Mesendoderm (in vitro differentiated cells): ENCODE data around the gene POLR1A.

Experiments used
- DNase-seq: peaks from one replicate; pipeline ENCODE4 v3.0.0; 2013
- H2AK5ac ChIP-seq: 2 replicates; pipeline ENCODE4 v1.6.1; 2013; ENCODE audit warnings: low read length, inconsistent platforms
- H2BK120ac ChIP-seq: 2 replicates; pipeline ENCODE4 v1.6.1; 2013; ENCODE audit warnings: low read depth, mild to moderate bottlenecking, low read length, moderate library complexity, mixed read lengths
- H2BK15ac ChIP-seq: replicated peaks from 2 replicates; pipeline ENCODE4 v1.6.1; 2013; ENCODE audit warnings: low read depth, mild to moderate bottlenecking, moderate library complexity
- H2BK5ac ChIP-seq: 2 replicates; pipeline ENCODE4 v1.6.1; 2013; ENCODE audit warnings: low read length, inconsistent platforms
- H3K18ac ChIP-seq: 2 replicates; pipeline ENCODE4 v1.6.1; 2013; ENCODE audit warnings: mild to moderate bottlenecking, low read length, mixed read lengths
- H3K23ac ChIP-seq: one replicate; pipeline ENCODE4 v1.6.1; 2013; ENCODE audit warnings: low read length
- H3K27ac ChIP-seq: 2 replicates; pipeline ENCODE4 v1.5.1; 2013; ENCODE audit warnings: low read depth, mild to moderate bottlenecking, inconsistent platforms, low read length, moderate library complexity
- H3K27me3 ChIP-seq: 2 replicates; pipeline ENCODE4 v1.6.1; 2013; ENCODE audit warnings: low read length, control low read depth, mild to moderate bottlenecking, inconsistent platforms; ENCODE audit not compliant: insufficient read depth, poor library complexity
- H3K36me3 ChIP-seq: 2 replicates; pipeline ENCODE4 v1.6.1; 2013; ENCODE audit warnings: low read length, inconsistent platforms; ENCODE audit not compliant: control insufficient read depth, insufficient read depth
- H3K4ac ChIP-seq: one replicate; pipeline ENCODE4 v1.6.1; 2013; ENCODE audit warnings: low read depth, mild to moderate bottlenecking, low read length, moderate library complexity
- H3K4me1 ChIP-seq: 2 replicates; pipeline ENCODE4 v1.6.1; 2013; ENCODE audit warnings: low read depth, low read length, inconsistent platforms; ENCODE audit not compliant: control insufficient read depth
- H3K4me2 ChIP-seq: 2 replicates; pipeline ENCODE4 v1.6.1; 2013; ENCODE audit warnings: low read length
- H3K4me3 ChIP-seq: 2 replicates; pipeline ENCODE4 v1.5.1; 2013; ENCODE audit warnings: mild to moderate bottlenecking, low read length
- H3K56ac ChIP-seq: one replicate; pipeline ENCODE4 v1.6.1; 2013; ENCODE audit warnings: low read length
- H3K79me1 ChIP-seq: 2 replicates; pipeline ENCODE4 v1.6.1; 2013; ENCODE audit warnings: low read length, inconsistent platforms
- H3K79me2 ChIP-seq: 2 replicates; pipeline ENCODE4 v1.6.1; 2013; ENCODE audit warnings: mild to moderate bottlenecking, low read length; ENCODE audit not compliant: control insufficient read depth, insufficient read depth
- H3K9ac ChIP-seq: 2 replicates; pipeline ENCODE4 v1.6.1; 2013; ENCODE audit warnings: low read length, inconsistent platforms
- H4K5ac ChIP-seq: one replicate; pipeline ENCODE4 v1.6.1; 2013; ENCODE audit warnings: low read length
- H4K8ac ChIP-seq: one replicate; pipeline ENCODE4 v1.6.1; 2013; ENCODE audit warnings: low read depth, mild to moderate bottlenecking, control low read depth, low read length, moderate library complexity
- WGBS: extraction: QIAGEN DNeasy Blood & Tissue Kit; methylation state at CpG from one replicate; pipeline ENCODE4 v1.1.7; 2013; ENCODE audit warnings: low lambda C conversion rate, missing lambda C conversion rate; ENCODE audit not compliant: insufficient coverage; ENCODE audit errors: extremely low coverage; 5-methylcytosine and 5-hydroxymethylcytosine counted together

The POLR1A gene

DNA sequence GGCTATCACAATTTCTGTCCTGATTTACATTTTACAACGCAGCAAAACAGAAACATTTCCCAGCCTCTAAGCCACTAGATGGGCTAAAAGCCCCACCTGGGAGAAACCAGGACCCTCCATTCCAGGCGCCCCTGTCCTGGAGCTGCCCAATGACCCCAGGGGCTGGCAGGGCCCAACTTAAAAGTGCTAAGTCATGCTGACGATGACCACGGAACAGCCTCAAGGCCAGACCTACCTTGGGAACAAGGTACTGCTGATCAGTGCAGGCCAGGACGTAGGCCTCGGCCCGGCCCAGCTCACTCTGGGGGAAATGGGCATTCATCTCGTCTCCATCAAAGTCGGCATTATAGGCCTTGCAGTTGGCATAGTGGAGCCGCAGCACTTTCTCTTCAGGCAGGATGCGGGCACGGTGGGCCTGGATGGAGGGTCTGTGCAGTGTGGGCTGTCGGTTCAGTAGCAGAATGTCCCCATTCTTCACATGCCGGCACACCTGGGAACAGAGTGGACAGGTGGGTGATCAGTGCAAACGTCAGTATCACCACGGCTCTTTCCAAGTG is 35.8 kb downstream of the POLR1A start:
- no peak overlapping the region for H3K23ac ChIP-seq
- no peak overlapping the region for H2BK5ac ChIP-seq
- no peak overlapping the region for H3K4ac ChIP-seq
- H3K18ac ChIP-seq = no peak overlapping the region
- H3K79me1 ChIP-seq = no peaks in the 10 kb centered on the region
- no peak for DNase-seq
- H3K4me2 ChIP-seq = no peak overlapping the region
- H2AK5ac ChIP-seq = no peak overlapping the region
- peaks cover 18% of the 10 kb centered on the region for H3K36me3 ChIP-seq
- H3K9ac ChIP-seq = no peak overlapping the region
- H3K27me3 ChIP-seq = no peaks in the 10 kb centered on the region
- H2BK15ac ChIP-seq = no peak overlapping the region
- H3K4me1 ChIP-seq = no peaks in the 10 kb centered on the region
- no CpG with 5 or more reads among the region's 16 CpGs for WGBS
- no peak overlapping the region for H2BK120ac ChIP-seq
- no peak overlapping the region for H3K56ac ChIP-seq
- H3K79me2 ChIP-seq = no peaks in the 10 kb centered on the region
- H3K27ac ChIP-seq = no peak overlapping the region
- no peak overlapping the region for H4K8ac ChIP-seq
- H3K4me3 ChIP-seq = no peak overlapping the region
- H4K5ac ChIP-seq = no peak overlapping the region

DNA sequence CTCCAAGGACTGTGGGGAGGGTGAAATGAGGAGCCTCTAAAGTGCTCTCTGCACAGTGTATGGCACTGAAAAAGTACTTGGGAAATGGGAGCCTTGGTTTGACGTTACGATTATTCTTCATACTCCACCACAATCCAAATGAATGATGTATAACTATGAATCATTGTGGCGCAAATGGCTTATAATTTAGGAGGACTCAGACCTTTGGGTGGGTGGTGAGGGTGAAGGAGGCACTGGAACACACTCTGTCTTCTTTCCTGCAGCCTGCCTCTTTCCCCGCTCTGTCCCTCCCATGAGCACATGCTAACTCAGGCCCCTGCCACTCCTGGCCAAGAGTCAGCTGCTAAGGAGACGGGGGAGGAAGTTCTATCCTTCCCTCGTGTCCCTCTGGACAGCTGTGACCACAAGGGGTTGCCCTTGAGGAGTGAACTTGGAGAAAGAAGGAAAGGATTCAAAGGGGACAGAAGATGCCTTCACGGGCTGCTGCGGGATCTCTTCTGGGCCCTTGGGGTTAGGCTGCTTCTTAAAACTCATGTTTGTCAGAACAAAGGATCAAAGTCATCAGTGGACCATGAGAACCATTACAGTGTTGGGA is 36.5 kb downstream of the POLR1A start:
- H2BK5ac ChIP-seq = no peak overlapping the region
- H4K5ac ChIP-seq = no peak overlapping the region
- H3K23ac ChIP-seq = no peak overlapping the region
- WGBS = no CpG with 5 or more reads among the region's 8 CpGs
- no peak overlapping the region for H2BK15ac ChIP-seq
- no peak overlapping the region for H4K8ac ChIP-seq
- no peaks in the 10 kb centered on the region for H3K27me3 ChIP-seq
- H3K4me1 ChIP-seq = no peaks in the 10 kb centered on the region
- H3K18ac ChIP-seq = no peak overlapping the region
- no peak overlapping the region for H2BK120ac ChIP-seq
- H3K79me1 ChIP-seq = no peaks in the 10 kb centered on the region
- DNase-seq = peak; percentile 48
- no peak overlapping the region for H3K56ac ChIP-seq
- no peak overlapping the region for H3K27ac ChIP-seq
- H3K4me3 ChIP-seq = no peak overlapping the region
- peaks cover 18% of the 10 kb centered on the region for H3K36me3 ChIP-seq
- no peak overlapping the region for H3K9ac ChIP-seq
- no peak overlapping the region for H3K4me2 ChIP-seq
- no peak overlapping the region for H3K4ac ChIP-seq
- H2AK5ac ChIP-seq = no peak overlapping the region
- no peaks in the 10 kb centered on the region for H3K79me2 ChIP-seq

DNA sequence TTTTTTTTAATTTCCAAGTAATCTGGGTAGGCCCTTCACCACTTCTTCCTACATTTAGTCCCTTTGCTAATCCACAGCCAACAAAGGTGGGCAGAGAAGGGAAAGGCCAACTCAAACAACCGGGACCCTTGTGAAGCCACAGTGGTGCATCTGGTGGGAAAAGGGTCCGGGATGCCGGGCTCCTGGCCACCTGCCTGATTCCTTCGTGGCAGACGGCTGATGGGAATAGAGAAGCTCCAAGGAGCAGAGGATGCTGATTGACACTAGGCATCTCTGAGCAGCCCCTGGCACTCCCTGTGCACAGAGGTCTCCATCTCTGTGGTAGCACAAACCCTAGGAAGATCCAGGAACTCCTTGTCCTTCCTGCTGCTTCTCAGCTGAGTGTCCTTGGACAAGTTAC is 37.0 kb downstream of the POLR1A start:
- Histone ChIP-seq H3K4me1 (no peaks in the 10 kb centered on the region), H3K4me2 (no peak overlapping the region), H3K36me3 (peaks cover 16% of the 10 kb centered on the region), H3K18ac (no peak overlapping the region), H3K4ac (no peak overlapping the region), H3K9ac (no peak overlapping the region), H3K27me3 (no peaks in the 10 kb centered on the region), H2AK5ac (no peak overlapping the region), H3K27ac (no peak overlapping the region), H3K79me2 (no peaks in the 10 kb centered on the region), H4K8ac (no peak overlapping the region), H3K79me1 (no peaks in the 10 kb centered on the region), H2BK15ac (no peak overlapping the region), H2BK120ac (no peak overlapping the region), H3K4me3 (no peak overlapping the region), H3K23ac (no peak overlapping the region), H3K56ac (no peak overlapping the region), H4K5ac (no peak overlapping the region), H2BK5ac (no peak overlapping the region)
- no CpG with 5 or more reads among the region's 5 CpGs for WGBS
- no peak for DNase-seq

DNA sequence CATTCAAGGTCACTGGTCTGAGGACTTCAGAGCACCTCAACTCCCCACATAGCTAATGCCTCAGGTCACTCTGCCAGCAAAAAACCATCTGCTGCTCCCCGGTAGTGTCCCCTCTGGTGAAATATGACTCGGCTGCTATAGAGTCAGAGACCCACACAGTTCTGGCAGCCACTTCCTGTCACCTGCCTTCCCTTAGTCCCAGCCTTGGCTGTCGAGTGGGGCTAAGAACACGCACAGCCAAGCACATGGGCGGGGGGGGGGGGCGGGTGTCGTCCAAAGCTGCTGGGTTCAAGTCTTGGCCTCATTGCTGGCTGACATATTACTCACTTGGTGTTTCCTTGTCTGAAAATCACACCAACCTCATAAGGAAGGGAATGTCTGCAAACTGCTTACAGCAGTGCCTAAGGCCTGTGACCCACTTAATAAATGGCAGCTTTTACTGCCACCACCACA is 37.5 kb downstream of the POLR1A start:
- no peak overlapping the region for H4K5ac ChIP-seq
- no peak overlapping the region for H2BK120ac ChIP-seq
- H3K23ac ChIP-seq = no peak overlapping the region
- no CpG with 5 or more reads among the region's 7 CpGs for WGBS
- H3K79me1 ChIP-seq = no peaks in the 10 kb centered on the region
- no peaks in the 10 kb centered on the region for H3K27me3 ChIP-seq
- no peak overlapping the region for H4K8ac ChIP-seq
- H3K56ac ChIP-seq = no peak overlapping the region
- DNase-seq = peak; percentile 4
- H2BK15ac ChIP-seq = no peak overlapping the region
- H3K9ac ChIP-seq = no peak overlapping the region
- no peak overlapping the region for H2BK5ac ChIP-seq
- no peaks in the 10 kb centered on the region for H3K4me1 ChIP-seq
- no peak overlapping the region for H3K4me2 ChIP-seq
- H2AK5ac ChIP-seq = no peak overlapping the region
- no peak overlapping the region for H3K18ac ChIP-seq
- no peak overlapping the region for H3K27ac ChIP-seq
- no peaks in the 10 kb centered on the region for H3K79me2 ChIP-seq
- H3K36me3 ChIP-seq = peaks cover 15% of the 10 kb centered on the region
- H3K4ac ChIP-seq = no peak overlapping the region
- no peak overlapping the region for H3K4me3 ChIP-seq

DNA sequence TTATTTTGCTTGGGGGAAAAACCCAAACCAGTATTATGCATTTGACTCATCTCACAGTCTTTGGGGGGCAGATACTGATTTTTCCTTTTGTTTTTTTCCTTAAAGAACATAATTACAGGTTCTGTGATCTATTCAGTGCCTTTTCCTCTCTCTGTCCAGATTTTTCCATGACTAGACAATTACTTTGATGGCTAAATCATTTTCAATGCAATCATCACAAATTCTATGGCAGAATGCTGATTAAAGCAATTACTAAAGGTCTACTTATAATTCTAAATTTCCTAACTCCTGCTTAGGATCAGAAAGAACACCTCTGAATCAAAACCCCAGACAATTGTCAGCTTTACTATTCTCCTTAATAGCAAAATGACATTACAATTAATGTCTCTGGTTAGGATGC is 38.8 kb downstream of the POLR1A start:
- Histone ChIP-seq H3K79me2 (no peaks in the 10 kb centered on the region), H3K23ac (no peak overlapping the region), H3K4me2 (no peak overlapping the region), H3K4ac (no peak overlapping the region), H2BK15ac (no peak overlapping the region), H3K4me1 (no peaks in the 10 kb centered on the region), H3K4me3 (no peak overlapping the region), H2AK5ac (no peak overlapping the region), H2BK120ac (no peak overlapping the region), H4K8ac (no peak overlapping the region), H3K56ac (no peak overlapping the region), H3K27ac (no peak overlapping the region), H3K79me1 (no peaks in the 10 kb centered on the region), H3K27me3 (no peaks in the 10 kb centered on the region), H3K9ac (no peak overlapping the region), H2BK5ac (no peak overlapping the region), H3K36me3 (peaks cover 12% of the 10 kb centered on the region), H3K18ac (no peak overlapping the region), H4K5ac (no peak overlapping the region)
- DNase-seq = no peak

DNA sequence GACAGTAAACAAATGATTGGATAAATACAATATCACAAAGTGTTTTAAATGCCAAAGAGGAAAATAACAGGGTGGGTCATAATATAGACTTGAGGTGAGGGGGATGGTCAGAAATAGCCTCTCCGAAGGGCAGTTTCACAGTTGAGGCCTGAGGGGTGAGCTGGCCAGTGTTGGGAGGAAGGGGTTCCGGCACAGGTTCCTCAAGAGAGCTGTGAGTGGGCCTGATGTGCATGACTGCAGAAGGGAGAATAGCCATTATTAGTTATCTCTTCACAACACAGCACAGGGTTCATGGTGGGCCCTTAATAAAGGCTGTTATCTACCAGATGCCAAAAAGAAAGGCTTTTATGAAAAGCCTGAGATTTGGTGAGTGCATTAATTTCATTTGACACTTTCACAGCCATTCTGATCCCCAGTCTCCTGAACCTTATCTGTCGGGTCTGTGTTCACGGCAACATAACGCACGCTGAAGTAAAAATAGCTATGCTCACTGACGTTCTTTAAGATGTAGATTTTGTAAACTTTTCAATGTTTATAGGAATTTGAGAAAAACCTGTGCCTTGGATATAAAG is 39.6 kb downstream of the POLR1A start:
- Histone ChIP-seq H2AK5ac (no peak overlapping the region), H3K4me1 (no peaks in the 10 kb centered on the region), H3K27ac (no peak overlapping the region), H4K5ac (no peak overlapping the region), H3K79me1 (no peaks in the 10 kb centered on the region), H3K4me3 (no peak overlapping the region), H3K27me3 (no peaks in the 10 kb centered on the region), H3K36me3 (peaks cover 12% of the 10 kb centered on the region), H3K4ac (no peak overlapping the region), H3K18ac (no peak overlapping the region), H2BK15ac (no peak overlapping the region), H2BK120ac (no peak overlapping the region), H4K8ac (no peak overlapping the region), H3K79me2 (no peaks in the 10 kb centered on the region), H3K4me2 (no peak overlapping the region), H3K23ac (no peak overlapping the region), H3K56ac (no peak overlapping the region), H2BK5ac (no peak overlapping the region), H3K9ac (no peak overlapping the region)
- no peak for DNase-seq
- no CpG with 5 or more reads among the region's 7 CpGs for WGBS
